Caco-2 (cell line): ENCODE measurements around the gene PPP1R14B. TPM values are rescaled to one million over a fixed set of nuclear protein-coding genes. Genes with fewer than 3 reads are reported as not detected.

Source experiments
- BruUV-seq: library from RNA; stranded (reverse); fragments of 400-500 nt; replicated peaks from 2 replicates; lab custom pipeline; 2021; lab: Mats Ljungman, UMichigan
- CTCF ChIA-PET: fragments of 300-600 bp; sonication (Branson Sonifier 250); formaldehyde crosslinking; loops from one replicate; lab custom pipeline; 2022; ENCODE audit warnings: antibody characterized with exemption; lab: Charles Lee
- POLR2A ChIA-PET: fragments of 300-600 bp; sonication (Branson Sonifier 250); formaldehyde crosslinking; loops from one replicate; lab custom pipeline; 2022; ENCODE audit warnings: antibody characterized with exemption; lab: Charles Lee
- DNase-seq, 2 experiments: peaks; one replicate each; pipeline versions ENCODE4 v3.0.0 to v3.0.0-alpha.2; 2020 to 2022
- H3K27me3 ChIP-seq: replicated peaks from 2 replicates; pipeline ENCODE4 v1.6.0; 2011; ENCODE audit warnings: low read length; ENCODE audit not compliant: control insufficient read depth, insufficient read depth
- H3K36me3 ChIP-seq: 2 replicates; pipeline ENCODE4 v1.5.1; 2011; ENCODE audit warnings: low read length; ENCODE audit not compliant: control insufficient read depth, insufficient read depth
- H3K4me1 ChIP-seq: fragments of 250-450 bp; sonication (Bioruptor Pico); 2 replicates; pipeline ENCODE4 v1.5.1; 2020; ENCODE audit warnings: mild to moderate bottlenecking
- H3K4me3 ChIP-seq: 2 replicates; pipeline ENCODE4 v1.5.1; 2011; ENCODE audit warnings: low read depth, mild to moderate bottlenecking, control low read depth, low read length
- H3K9me3 ChIP-seq: fragments of 250-450 bp; sonication (Bioruptor Pico); 2 replicates; pipeline ENCODE4 v1.5.1; 2020; ENCODE audit warnings: mild to moderate bottlenecking, moderate library complexity
- H3K27ac Mint-ChIP-seq: one replicate; pipeline ENCODE4 v1.8.0; 2022; ENCODE audit warnings: mixed read lengths; ENCODE audit not compliant: unreplicated experiment
- H3K27me3 Mint-ChIP-seq: one replicate; pipeline ENCODE4 v1.8.0; 2022; ENCODE audit warnings: mixed read lengths; ENCODE audit not compliant: insufficient read depth, unreplicated experiment
- H3K36me3 Mint-ChIP-seq: one replicate; pipeline ENCODE4 v1.8.0; 2022; ENCODE audit warnings: mild to moderate bottlenecking, mixed read lengths; ENCODE audit not compliant: insufficient read depth, unreplicated experiment
- H3K4me1 Mint-ChIP-seq: one replicate; pipeline ENCODE4 v1.8.0; 2022; ENCODE audit warnings: low read depth, mixed read lengths; ENCODE audit not compliant: unreplicated experiment
- H3K4me3 Mint-ChIP-seq: one replicate; pipeline ENCODE4 v1.8.0; 2022; ENCODE audit warnings: mild to moderate bottlenecking, moderate library complexity, mixed read lengths; ENCODE audit not compliant: unreplicated experiment
- H3K9me3 Mint-ChIP-seq: one replicate; pipeline ENCODE4 v1.8.0; 2022; ENCODE audit warnings: mixed read lengths; ENCODE audit not compliant: unreplicated experiment
- CTCF ChIP-seq, 2 experiments: fragments of 200-600 bp in 1 of 2; IDR thresholded peaks; 1 replicate in 1 of 2; 2 replicates in 1 of 2; pipeline versions ENCODE4 v1.5.1 to v1.8.0; 2011 to 2022; ENCODE audit warnings: antibody characterized with exemption in 1 of 2, control low read depth in 1 of 2, inconsistent platforms in 1 of 2, low read depth in 1 of 2, low read length in 1 of 2, mild to moderate bottlenecking in 1 of 2, moderate library complexity in 1 of 2; ENCODE audit not compliant: insufficient read depth in 1 of 2, severe bottlenecking in 1 of 2, unreplicated experiment in 1 of 2
- intact Hi-C: fragments of 100-400 bp; cut with micrococcal nuclease; formaldehyde crosslinking; loops from one replicate; pipeline ENCODE4 v1.10.0; 2022; ENCODE audit not compliant: unreplicated experiment
- total RNA-seq: library from RNA; stranded (reverse); gene quantifications from 2 replicates; pipeline ENCODE4 v1.2.3, GENCODE V29; 2022

PPP1R14B gene
- total RNA-seq, 1 experiment from 2014 or later: 162 TPM

GRCh38 chr11:64275841-64276240, 29.1 kb upstream of the PPP1R14B start:
- Mint-ChIP-seq H3K4me1 (no peaks in the 10 kb centered on the region), H3K9me3 (no peaks in the 10 kb centered on the region), H3K36me3 (peaks cover 33% of the 10 kb centered on the region), H3K27me3 (no peaks in the 10 kb centered on the region), H3K27ac (no peak overlapping the region), H3K4me3 (no peak overlapping the region)
- no peak for DNase-seq
- BruUV-seq: no TSS peak
- ChIA-PET CTCF (interaction anchor here (1.8 kb wide), 1 partner anchor 25 kb away, joined by 5 read pairs; no protein-coding TSS in a partner anchor), POLR2A (no interaction called here)
- peaks cover 6% of the 10 kb centered on the region for H3K4me1 ChIP-seq
- no peak overlapping the region for H3K4me3 ChIP-seq
- no peaks in the 10 kb centered on the region for H3K27me3 ChIP-seq
- peaks cover 2% of the 10 kb centered on the region for H3K36me3 ChIP-seq
- no peaks in the 10 kb centered on the region for H3K9me3 ChIP-seq
- TF ChIP-seq CTCF (IDR thresholded peaks at IDR 0.05; ENCODE audit: insufficient read depth in 1 of 2, low read depth in 1 of 2, low read length in 1 of 2, severe bottlenecking in 1 of 2, unreplicated experiment in 1 of 2): no peak
- intact Hi-C loops: no loop called here

GRCh38 chr11:64275031-64275800, 28.5 kb upstream of the PPP1R14B start:
- H3K36me3 ChIP-seq: peaks cover 2% of the 10 kb centered on the region
- peaks cover 39% of the 10 kb centered on the region for H3K36me3 Mint-ChIP-seq
- BruUV-seq: no TSS peak
- H3K4me1 Mint-ChIP-seq: no peaks in the 10 kb centered on the region
- intact Hi-C loops: no loop called here
- CTCF ChIA-PET: interaction anchor here (0.6 to 1.8 kb wide), 3 partner anchors 26 to 33 kb away, joined by 4 to 5 read pairs (median 5); partner anchors contain the start of gene ESRRA
- H3K9me3 ChIP-seq: no peaks in the 10 kb centered on the region
- no peaks in the 10 kb centered on the region for H3K27me3 Mint-ChIP-seq
- H3K4me3 Mint-ChIP-seq: no peak overlapping the region
- no peaks in the 10 kb centered on the region for H3K27me3 ChIP-seq
- POLR2A ChIA-PET: no interaction called here
- no peak for TF ChIP-seq CTCF (IDR thresholded peaks at IDR 0.05; ENCODE audit: insufficient read depth in 1 of 2, low read depth in 1 of 2, low read length in 1 of 2, severe bottlenecking in 1 of 2, unreplicated experiment in 1 of 2)
- no peak overlapping the region for H3K4me3 ChIP-seq
- H3K4me1 ChIP-seq: peaks cover 6% of the 10 kb centered on the region
- no peaks in the 10 kb centered on the region for H3K9me3 Mint-ChIP-seq
- no peak overlapping the region for H3K27ac Mint-ChIP-seq
- no peak for DNase-seq

DNA sequence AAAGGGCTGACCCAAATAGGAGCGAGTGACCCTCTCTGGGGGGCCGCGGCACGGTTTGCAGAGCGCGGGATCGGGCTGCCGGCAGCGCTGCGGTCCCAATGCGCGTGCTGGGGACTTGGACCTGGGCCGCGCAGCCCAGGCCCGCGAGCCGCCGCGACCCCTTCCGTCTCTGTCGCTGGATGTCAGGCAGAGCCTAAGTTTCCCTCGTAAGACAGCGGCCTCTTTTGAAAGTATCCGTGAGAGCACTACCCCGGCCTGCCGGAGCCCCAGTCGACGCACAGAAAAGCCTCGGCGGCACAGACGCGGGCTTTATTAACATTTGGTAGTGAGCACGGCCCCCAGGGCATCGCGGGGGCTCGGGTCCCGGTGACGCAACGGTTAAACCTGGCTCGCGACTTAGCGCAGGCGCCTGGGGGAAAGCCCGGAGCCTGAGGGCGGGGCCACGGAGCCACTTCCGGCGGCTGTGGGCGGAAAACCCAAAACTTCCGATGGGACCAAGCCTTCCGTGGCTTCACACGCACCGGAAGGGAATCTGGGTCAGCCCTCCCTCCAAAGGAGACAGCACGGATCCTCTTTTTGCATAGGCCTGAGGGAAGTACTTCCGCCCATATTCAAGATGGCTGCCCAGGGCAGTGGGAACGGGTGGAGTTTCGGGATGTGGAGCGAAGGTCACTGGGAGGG, 22.9 kb upstream of the PPP1R14B start:
- H3K36me3 Mint-ChIP-seq: peaks cover 73% of the 10 kb centered on the region
- ChIA-PET CTCF (interaction anchor here (0.7 to 3.8 kb wide), 9 partner anchors 9 to 85 kb away, joined by 3 to 34 read pairs (median 12); partner anchors contain the start of genes BAD, CATSPERZ, GPR137 and PLCB3), POLR2A (interaction anchor here (0.6 to 3.5 kb wide), 8 partner anchors 15 to 99 kb away, joined by 4 to 22 read pairs (median 8); partner anchors contain the start of genes BAD, ESRRA, FKBP2 and PPP1R14B)
- no peaks in the 10 kb centered on the region for H3K9me3 ChIP-seq
- peak overlapping the region; percentile 89 for H3K4me3 Mint-ChIP-seq
- no TSS peak for BruUV-seq
- no peaks in the 10 kb centered on the region for H3K27me3 Mint-ChIP-seq
- TF ChIP-seq CTCF (IDR thresholded peaks at IDR 0.05; ENCODE audit: insufficient read depth in 1 of 2, low read depth in 1 of 2, low read length in 1 of 2, severe bottlenecking in 1 of 2, unreplicated experiment in 1 of 2): no peak
- no peaks in the 10 kb centered on the region for H3K27me3 ChIP-seq
- H3K36me3 ChIP-seq: peaks cover 2% of the 10 kb centered on the region
- H3K4me1 Mint-ChIP-seq: peaks cover 17% of the 10 kb centered on the region
- H3K4me1 ChIP-seq: peaks cover 21% of the 10 kb centered on the region
- H3K4me3 ChIP-seq: peak overlapping the region; percentile 85
- no peaks in the 10 kb centered on the region for H3K9me3 Mint-ChIP-seq
- intact Hi-C loops: loop anchor here (1.0 to 5.0 kb wide), 5 partner anchors 15 to 88 kb away; partner anchors contain the start of genes BAD, ESRRA, PLCB3 and RPS6KA4
- peak; percentile 99 for DNase-seq
- H3K27ac Mint-ChIP-seq: peak overlapping the region; percentile 95
